HG02623 (cell line): Measurements from ENCODE around the gene ANKRD60.

Experiments
- ATAC-seq: cut with Tn5 transposase; IDR thresholded peaks from one replicate; pipeline ENCODE4 v1.9.1; 2021; ENCODE audit warnings: moderate library complexity; ENCODE audit not compliant: unreplicated experiment

ANKRD60 gene

DNA sequence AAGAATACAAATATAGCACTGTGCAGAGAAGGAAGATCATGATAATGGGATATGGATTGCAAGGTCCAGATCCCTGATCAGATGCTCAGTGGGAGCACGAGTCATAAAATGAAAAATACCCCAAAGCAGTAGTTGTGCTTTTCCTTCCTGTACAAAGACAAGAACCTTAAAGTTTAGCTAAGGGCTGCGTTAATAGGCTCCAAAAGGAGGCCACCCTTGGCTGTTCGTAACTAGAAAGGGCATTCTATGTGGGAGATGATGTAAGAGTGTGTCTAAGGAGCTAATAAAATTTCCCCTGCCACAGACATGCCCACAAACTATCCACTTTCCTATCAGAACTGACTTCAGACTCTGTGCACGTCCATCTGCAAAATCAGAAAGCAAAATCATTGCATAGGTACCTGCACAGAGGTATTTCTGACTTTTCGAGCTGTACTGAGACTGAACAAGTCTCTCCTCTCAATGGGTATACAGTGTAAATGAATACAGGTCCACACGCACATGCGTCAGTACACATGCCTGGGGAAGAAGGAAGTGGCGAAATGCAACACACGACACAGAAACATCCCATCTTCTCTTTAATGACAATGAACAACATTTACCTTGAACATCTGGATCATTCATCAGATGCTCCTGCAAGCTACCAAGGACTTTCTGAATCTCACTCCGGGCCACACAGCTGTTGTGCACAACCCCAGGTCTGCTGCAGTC, 16.9 kb upstream of the ANKRD60 start:
- no peak for ATAC-seq

DNA sequence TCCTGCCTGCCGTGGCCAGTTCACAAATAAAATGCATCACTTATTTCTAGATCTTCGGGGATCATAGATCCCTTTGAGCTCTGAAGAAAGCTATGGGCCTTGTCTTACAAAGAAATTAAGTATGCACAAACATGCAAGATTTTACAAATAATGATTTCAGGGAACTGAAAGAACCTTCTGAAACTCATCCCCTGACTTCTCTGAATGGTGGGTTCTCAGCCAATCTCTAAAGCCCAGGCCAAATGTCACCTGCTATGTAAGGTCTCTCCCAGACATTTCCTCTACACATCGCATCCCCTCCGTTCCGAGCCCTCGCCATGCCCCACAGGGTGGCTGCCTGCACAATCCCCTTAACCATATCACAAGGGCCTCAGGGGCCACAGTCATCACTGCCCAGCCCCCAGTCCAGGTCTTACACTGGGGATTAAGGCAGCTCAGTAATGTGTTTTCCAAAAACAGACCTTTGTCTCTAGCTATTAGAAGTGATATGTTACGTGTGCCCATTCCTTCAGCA, 16.1 kb upstream of the ANKRD60 start:
- ATAC-seq, result no peak

DNA sequence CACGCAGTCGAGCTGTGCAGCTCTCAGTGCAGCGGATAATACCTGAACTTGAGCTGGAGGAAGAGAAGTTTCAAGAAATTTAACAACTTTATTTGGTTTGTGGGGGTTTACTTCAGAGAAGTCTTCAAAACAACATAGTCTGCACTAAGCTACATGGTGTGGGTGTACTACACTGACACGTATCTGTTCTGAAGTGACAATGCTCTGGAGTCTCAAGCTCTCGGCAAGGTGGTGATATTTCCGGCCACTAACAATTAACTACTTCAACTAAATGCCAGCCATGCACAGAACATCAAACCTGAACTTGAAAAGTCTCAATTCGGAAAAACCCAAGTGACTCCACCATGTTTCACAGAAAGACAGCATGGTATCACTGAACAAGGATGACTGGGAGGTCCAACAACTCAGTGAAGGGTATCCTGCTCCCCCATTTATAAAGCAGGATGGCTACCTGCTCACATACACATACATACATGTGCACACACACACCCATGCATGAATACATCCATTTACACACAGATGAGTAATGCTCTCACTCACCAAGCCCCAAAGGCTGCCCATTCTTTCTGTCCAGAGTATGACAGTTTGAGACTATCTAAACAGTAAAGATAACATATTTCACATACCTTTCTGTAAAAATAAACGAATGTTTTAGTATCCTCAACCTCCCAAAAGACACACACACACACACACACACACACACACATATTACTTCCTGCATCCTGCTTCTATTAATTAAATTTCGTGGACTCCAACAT, 15.4 kb upstream of the ANKRD60 start:
- ATAC-seq, result no peak

DNA sequence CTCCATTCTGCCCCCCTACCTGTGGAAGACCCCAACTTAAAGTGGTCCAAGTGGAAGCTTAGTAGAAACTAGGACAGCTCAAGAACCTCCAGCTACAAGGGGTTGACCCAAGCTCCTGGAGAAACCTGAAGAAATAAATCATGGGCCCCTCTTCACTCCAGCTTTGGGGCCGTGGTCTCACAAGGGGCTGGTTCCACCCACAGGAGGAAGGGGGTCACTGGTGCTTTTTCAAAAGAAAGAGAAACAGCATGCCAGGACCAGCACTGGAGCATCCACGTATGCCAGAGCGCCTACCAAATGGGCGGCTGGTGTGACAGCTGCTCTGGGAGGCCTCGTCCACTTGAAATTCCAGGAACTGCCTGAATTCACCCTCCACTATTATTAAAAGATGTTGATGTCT, 14.4 kb upstream of the ANKRD60 start:
- no peak for ATAC-seq

DNA sequence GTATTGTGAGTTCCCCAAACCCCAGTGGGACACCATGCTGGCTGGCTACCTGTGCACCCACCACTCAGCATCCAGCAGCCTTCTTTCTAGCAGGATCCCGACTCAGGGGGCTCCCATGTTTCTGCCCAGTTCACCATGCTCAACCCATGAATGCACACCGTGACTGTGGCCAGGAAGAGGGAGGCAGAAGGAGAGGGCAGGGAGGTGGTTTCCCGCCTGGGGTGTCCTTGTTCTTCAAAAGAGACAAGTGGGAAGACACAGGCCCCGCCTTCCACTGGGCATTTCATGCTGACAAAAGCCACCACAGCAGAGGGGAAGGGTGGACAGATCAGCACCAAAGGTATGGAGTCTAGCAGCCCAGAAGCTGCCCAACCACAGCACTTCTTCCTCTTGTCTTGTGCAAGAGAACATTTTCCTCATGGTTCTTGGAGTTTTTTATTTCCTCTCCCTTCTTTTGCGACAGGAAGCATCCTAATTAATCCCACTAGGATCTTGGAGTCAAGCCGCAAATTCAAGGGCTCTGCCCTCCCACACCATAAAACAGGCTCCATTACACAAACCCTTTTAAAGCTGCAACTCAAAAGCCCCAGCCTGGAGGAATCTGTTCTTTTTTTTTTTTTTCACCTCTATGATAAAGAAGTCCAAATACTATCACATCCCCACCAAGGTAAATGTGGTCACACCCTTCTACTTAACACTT, 13.5 kb upstream of the ANKRD60 start:
- no peak for ATAC-seq

DNA sequence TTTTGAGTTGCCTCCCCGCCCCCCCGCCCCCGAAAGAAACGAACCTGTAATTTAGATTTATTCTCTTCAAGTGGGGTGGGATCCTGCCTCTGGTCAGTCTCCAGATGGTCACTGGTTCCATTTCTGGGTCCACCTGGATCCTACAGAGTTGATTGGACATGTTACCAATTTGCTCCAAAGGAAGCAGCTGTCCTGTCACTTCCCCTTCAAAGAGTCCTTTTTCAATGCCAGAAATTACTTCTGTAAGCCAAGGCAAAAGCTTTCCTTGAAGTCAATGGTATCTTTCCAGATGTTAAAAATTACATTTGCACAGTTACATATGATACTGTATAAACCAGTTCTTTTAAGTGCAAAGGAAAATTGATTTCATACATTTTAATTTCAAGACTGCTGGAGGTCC, 12.0 kb upstream of the ANKRD60 start:
- ATAC-seq, result no peak

DNA sequence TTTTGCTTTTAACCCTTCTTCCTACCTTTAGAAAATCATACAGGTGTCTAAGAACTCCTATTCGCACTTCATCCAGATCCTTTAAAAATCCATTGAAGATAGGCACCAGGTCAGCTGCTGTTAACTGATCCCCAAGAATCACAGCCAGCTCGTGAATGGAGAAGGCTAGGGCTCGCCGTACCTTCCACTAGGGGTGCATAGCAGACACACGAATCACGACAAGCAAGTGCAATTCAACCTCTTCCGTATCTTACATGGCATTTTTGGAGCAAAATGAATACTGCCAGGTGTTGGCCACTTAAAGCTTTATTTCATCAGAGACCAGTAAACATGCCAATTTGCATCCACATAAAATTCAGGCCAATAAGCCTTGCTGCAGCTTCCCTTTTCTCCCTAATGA, 10.8 kb upstream of the ANKRD60 start:
- no peak for ATAC-seq

DNA sequence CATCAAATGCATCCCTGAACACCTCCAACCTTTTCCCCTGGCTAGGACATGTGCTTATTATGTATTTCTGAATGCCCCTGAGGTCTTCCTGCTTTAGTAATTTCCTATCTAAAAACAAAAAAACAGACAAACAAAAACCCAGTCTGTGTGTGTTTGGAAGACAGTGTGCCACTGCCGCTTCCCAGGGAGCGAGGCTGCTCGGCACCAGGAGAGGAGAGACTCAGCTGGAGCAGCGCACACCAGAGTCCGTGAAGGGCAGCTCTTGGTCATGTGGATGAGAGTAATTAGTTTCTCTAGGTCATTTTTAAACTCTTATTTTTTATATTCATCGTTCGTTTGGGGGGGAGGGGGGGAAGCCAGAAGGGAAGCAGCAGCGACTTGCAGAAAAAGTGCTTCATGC, 10.0 kb upstream of the ANKRD60 start:
- ATAC-seq, result no peak

DNA sequence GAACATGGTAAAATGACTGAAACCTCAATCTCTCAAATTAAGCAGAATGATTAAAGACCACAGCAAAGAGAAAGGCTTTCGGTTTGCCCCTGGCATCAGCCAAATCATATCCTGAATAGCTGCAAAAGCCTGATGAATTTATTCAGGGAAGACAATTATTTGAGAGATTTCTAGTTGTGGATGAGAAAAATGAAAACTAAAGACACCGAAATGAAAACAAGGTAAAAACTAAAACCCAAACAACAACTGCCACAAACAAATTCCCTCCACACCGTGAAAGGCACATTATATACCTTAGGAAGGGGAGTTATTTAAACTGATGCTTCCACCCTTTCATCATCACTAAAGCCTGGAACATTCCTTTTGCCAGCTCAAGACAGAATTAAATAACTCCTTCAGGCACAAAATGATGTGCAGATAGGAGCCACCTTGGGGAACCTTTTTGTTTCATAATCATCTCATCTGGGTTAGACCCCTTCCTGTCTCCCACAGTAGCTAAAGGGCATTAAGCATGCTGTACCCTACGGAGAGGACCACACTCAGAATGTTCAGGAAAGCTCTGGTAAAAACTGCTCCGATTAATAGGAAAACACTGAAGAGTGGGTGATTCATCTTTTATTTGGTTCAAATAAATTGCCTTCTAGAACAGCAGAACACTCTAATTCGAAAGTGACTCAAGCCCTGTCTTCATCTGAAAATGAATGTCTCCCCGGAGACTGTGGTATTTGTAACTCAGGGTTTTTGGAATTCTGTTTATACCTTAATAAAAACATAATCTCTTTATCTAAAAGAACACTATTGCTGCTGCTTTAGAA, 9.1 kb upstream of the ANKRD60 start:
- no peak for ATAC-seq

DNA sequence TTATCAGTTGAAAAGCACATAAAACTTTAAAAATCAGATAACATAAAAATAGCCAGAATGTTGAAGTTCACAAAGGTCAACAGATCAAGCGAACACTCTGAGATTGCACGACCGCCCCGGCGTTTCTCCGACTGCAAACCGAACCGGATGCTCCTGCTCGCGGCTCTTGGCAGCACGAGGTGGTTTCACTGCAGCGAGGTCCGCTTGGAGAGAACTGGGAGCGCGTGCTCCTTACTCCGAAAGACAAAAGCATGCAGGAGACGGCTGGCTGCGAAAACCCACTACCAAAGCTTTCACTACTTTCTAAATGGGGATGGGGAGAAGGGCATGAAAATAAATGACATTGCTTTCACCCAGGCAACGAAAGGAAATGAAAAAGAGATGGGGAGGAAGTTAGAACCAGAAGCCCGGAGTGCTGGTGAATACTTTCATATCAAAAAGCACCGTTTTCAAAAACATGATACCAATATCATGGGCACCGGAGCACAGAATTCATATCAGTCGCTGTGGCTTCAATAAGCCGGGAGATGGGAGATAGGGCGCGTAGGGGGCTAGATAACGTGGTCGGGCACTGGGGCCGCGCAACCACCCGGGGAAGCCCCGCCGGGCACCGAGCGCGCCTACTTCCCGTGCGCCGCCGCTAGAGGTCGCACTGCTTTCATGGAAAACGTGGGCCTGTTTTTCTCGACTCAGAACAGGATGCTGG, 8.3 kb upstream of the ANKRD60 start:
- ATAC-seq, result peak; percentile 64

DNA sequence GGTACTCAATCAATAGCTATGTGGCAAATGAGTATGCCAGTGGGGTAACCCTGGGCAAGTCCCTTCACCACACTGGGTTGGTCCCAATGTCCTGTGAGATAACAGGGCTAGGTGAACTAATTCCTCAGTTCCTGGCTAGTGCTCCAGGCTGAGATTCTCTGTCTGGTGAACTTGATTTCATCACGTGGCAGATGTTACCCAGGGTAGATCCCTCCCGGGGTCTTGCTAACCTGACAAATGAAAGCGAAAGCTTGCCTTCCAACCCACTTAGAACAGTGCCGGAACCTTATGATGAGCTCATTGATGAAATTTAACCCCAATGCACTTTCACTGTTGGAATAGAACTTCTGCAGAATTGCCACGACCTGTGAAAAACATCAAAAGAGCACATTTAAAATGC, 6.6 kb upstream of the ANKRD60 start:
- ATAC-seq, result no peak

DNA sequence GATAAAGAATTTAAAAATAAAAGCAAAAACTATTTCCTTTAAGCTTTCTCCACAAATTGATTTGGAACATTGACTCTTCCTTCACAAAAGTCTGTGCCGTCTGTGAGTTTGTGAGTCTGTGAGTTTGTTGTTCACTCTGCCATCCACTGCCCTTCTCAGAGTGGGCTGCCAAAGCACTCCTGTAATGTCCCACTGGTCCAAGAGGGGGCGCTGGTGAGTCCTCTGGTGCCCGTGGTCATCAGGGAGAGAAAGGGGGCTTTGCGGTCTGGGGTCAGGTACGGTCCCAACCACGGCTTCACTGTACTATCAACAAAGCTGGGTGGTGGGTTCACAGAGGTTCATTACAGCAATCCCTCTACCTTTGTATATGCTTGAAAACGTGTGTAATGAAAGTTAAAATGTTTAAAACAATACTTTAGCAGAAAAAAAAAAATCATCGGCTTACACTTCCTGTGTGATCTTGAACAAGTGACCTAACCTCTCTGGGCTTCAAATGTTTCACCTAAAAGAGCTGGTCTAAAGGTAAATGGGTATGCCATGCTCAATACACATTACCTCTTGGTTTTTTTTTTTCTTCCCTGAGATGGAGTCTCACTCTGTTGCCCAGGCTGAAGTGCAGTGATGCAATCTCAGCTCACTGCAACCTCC, 5.6 kb upstream of the ANKRD60 start:
- ATAC-seq, result no peak

DNA sequence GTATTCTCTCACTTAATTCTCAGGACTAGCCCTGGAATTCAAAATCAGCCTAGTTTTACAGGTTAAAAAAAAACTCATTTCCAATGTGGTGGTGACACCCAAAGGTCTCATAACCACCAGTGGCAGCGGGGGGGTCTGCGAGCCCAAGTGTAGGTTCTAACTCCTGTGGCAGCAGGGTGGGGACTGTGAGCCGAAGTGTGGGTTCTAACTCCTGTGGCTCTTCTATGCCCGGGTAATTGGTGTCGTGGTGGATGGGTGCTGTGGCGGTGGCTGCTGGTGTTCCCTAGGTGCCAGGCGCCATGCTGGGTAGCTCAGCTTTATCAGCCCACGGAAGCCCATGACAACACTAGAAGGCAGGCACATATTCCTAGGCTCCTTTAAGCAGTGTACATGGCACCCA, 4.9 kb upstream of the ANKRD60 start:
- ATAC-seq, result no peak

DNA sequence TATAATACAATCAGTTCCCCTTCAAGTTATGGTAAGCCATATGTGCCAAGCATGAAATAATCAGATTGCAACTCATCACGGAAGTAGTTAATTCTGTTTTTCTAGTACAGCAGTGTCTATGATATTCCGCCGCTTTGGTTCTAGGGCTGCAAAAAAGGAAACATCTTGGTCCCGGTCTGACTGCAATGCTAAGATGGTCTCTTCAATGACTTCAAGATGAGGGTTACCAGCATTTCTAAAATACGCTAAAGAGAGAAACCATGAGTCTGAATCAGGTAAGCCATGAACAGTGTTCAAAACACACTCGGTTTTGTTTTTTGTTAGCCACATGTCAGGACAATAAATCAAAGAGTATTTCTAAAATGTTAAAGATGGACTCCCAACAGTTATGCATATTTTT, 3.2 kb upstream of the ANKRD60 start:
- no peak for ATAC-seq

DNA sequence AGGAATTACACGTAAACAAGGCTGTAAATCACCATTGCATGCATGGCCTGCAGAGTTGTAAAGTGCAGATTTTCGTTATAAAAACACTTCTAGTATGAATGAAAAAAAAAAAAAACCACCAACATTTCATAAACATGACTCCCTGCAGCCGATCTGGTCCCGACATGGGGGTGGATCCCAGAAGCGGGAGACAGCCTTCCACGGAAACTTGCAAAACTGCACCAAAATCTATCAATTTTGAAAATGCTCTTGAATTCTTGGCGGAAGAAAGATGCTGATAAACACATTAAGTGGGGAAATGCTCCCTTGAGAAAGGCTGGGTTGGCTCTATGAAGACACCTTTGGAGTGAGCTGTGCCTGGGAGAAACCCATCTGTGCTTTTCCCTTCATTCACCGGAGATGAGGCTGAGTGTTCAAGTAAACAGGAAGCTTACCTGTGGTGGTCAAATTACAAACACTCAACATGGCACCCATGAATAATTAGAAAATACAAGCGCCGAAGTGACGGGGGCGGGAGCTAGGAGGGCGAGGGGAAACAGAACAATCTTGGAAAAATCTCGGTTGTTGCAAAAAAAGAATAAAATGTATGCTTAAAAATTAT, 845 bp upstream of the ANKRD60 start:
- no peak for ATAC-seq

DNA sequence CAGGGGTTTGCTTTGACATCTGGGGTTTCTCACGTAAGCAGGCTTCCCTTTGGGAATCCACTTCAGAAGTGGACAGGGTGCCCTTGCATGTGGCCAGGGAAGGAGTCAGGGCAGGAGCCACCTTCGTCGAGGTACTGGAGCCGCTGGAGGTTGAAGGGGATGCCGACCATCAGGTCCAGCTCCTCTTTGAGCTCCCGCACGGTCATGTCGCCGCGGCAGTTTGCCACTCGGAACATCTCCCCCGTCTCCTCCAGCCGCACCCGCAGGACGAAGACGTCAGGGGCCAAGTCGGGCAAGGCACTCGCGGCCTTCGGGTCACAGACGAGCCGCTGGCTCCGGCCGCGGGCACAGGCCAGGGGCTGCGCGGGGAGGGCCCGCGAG, 360 bp downstream of the ANKRD60 start:
- ATAC-seq, result no peak

DNA sequence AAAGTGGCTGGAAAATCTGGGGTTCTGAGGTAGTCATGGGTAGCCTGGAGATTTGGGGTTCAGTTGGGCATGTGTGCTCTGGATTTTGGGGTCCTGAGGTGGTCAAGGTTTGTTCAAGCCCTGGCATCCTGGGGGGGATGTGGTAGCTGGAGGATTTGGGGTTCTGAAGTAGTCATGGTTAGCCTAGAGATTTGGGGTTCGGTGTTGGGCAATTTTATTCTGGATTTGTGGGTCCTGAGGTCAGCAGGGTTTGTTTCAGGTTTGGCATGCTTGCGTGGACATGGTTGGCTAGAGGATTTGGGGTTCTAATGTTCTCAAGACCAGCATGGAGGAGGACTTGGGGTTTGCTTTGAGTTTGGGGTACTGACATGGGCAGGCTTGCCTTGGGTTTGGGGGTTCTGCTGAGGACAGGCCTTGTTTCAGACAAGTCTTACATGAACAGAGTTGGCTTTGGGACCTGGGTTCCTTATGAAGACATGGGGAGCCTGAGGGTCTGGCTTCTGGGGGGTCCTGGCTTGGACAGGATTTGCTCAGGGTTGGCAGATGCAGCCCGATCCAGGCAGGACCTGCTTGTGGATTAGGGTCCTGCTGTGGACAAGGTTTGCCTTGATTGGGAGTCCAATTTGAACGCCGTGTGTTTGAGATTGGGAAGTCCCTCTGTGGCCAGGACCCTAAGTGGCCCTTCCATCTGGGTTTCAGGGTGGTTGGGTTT, 906 bp downstream of the ANKRD60 start:
- no peak for ATAC-seq

DNA sequence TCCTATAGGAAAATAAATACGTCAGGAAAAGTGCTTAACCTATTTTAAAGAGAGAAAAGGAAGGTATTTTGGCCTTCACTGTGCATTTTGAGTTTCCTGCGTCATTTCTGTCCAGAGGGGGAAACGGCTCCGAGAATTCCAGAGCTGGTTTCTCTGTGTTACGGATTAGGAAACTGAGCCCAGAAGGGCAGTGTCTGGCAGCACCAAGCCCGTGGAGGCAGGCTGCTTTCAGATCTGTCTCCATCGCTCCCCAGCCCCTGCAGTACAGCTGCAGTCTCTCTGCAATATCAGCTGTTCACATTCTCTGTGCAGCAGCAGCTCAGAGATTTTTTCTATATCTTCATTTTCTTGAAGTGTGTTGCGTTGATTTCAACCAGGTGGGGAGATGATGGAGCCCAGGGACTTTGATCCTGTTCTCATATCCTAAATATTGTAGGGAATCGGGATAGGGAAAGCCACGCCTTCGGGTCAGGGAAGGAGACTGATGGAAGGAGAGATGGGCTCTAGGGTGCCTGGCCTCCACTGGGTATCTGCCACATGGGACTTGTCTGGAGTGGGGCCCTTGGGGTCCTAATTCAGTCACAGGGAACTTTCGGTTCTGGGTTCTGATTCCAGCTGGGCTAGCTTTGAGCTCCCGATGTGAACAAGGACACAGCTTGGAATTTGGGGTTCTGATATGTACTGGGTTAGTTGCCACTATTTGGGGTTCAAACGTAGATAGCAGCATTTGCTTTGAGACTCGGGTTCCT, 2.8 kb downstream of the ANKRD60 start:
- no peak for ATAC-seq
